ENCODE results near the gene RNF31.
A peak's percentile ranks its signal among the peaks of the same experiment; 100 is the strongest.

The RNF31 gene

GRCh38 chr14:24195186-24196070 lies 48.1 kb downstream of the RNF31 start, which contains the start of gene TM9SF1:
TM9SF1 (minus strand) TSS chr14:24195441; CDS start chr14:24195019, 422 bp downstream.
- Histone ChIP-seq H3K4me1 (ENCODE audit: low read length) (peaks cover 15% of the 10 kb centered on the region), H2AFZ (ENCODE audit: low read depth, low read length) (peak within 1 kb of the TSS; percentile 77), H3K9ac (ENCODE audit: low read length) (peak within 1 kb of the TSS; percentile 93), H3K79me2 (ENCODE audit: low read length) (peaks cover 50% of the 10 kb centered on the region), H3K4me2 (ENCODE audit: low read length) (peak within 1 kb of the TSS; percentile 91), H3K4me3 (ENCODE audit: low read length) (peak within 1 kb of the TSS; percentile 96), H4K20me1 (ENCODE audit: insufficient read depth, low read length) (no peaks in the 10 kb centered on the region), H3K27ac (ENCODE audit: low read length) (peak within 1 kb of the TSS; percentile 87), H3K27me3 (ENCODE audit: low read depth, low read length) (no peaks in the 10 kb centered on the region), H3K9me3 (ENCODE audit: insufficient read depth, low read length) (no peaks in the 10 kb centered on the region), H3K36me3 (replicated peaks; ENCODE audit: low read depth, low read length) (peaks cover 27% of the 10 kb centered on the region)
- TF ChIP-seq EZH2phosphoT487 (IDR thresholded peaks at IDR 0.05; ENCODE audit: low read depth): no peak
- TF ChIP-seq CTCF (IDR thresholded peaks at IDR 0.05; ENCODE audit: low read depth, low read length): no peak

DNA sequence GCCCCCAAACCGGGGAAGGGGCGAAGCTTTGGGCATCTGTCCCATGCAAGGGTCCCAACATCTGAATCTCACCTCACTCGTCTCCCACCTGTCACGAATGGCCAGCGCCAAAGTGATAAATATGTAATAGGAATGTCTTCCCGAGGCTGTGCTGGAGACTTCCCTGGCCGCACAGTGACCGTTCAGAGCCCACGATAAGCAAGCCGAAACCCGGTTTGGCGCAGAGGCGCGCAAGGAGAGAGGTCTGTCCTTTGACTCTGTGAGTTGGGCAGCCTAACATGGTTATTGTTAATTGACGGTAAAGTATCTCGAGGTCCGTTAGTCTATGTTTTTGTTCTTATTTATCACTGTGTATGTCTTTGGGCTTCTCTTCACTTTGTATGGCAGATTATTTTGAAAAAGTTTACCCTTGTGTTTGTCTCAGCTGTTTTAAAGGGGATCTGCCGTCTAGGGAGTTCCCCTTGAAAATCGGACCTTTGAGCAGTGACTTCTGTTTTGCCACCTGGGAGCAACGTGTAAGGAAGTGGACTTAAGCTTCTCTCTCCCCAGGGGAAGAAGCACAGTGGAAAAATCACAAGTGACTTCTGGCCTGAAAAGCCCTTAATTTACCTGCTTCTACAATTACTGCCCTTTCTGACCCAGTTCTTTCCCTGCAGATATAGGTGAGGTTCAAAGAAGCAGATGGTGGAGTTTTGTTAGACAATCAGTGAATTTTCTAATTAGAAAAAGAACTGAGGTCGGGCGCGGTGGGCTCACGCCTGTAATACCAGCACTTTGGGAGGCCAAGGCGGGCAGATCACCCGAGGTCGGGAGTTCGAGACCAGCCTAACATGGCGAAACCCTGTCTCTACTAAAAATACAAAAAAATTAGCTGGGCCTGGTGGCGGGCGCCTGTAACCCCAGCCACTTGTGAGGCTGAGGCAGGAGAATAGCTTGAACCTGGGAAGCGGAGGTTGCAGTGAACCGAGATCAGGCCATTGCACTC lies 49.1 kb downstream of the RNF31 start:
- peak overlapping the region; percentile 96 for H3K4me3 ChIP-seq (ENCODE audit: low read length)
- peaks cover 25% of the 10 kb centered on the region for H3K36me3 ChIP-seq (replicated peaks; ENCODE audit: low read depth, low read length)
- TF ChIP-seq CTCF (IDR thresholded peaks at IDR 0.05; ENCODE audit: low read depth, low read length): no peak
- no peak for TF ChIP-seq EZH2phosphoT487 (IDR thresholded peaks at IDR 0.05; ENCODE audit: low read depth)
- H2AFZ ChIP-seq (ENCODE audit: low read depth, low read length): 0 out of 2 replicates have a peak overlapping the region, but pooled peaks have one; percentile 19
- H3K79me2 ChIP-seq (ENCODE audit: low read length): peaks cover 50% of the 10 kb centered on the region
- H3K27me3 ChIP-seq (ENCODE audit: low read depth, low read length): no peaks in the 10 kb centered on the region
- no peaks in the 10 kb centered on the region for H4K20me1 ChIP-seq (ENCODE audit: insufficient read depth, low read length)
- H3K4me2 ChIP-seq (ENCODE audit: low read length): peak overlapping the region; percentile 91
- peak overlapping the region; percentile 93 for H3K9ac ChIP-seq (ENCODE audit: low read length)
- H3K4me1 ChIP-seq (ENCODE audit: low read length): peaks cover 15% of the 10 kb centered on the region
- H3K27ac ChIP-seq (ENCODE audit: low read length): peak overlapping the region; percentile 87
- no peaks in the 10 kb centered on the region for H3K9me3 ChIP-seq (ENCODE audit: insufficient read depth, low read length)

DNA sequence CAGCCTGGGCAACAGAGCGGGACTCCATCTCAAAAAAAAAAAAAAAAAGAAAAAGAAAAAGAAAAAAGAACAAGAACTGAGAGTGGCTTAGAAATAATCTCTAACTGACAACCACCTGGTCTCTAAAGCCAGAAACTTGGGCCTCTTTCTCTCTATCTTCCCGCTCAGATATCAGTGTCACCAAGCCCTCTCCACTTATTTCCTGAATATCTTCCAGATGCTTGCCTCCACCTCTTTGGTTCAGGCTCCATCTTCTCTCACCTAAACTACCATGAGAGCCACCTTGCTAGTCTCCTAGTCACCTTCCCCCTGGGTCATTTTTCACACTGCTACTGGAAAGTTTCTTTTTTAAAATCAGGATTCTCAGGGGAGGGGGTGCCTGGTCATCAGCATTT lies 49.8 kb downstream of the RNF31 start:
- peaks cover 48% of the 10 kb centered on the region for H3K79me2 ChIP-seq (ENCODE audit: low read length)
- H2AFZ ChIP-seq (ENCODE audit: low read depth, low read length): no peak overlapping the region
- H3K27me3 ChIP-seq (ENCODE audit: low read depth, low read length): no peaks in the 10 kb centered on the region
- peaks cover 15% of the 10 kb centered on the region for H3K4me1 ChIP-seq (ENCODE audit: low read length)
- TF ChIP-seq EZH2phosphoT487 (IDR thresholded peaks at IDR 0.05; ENCODE audit: low read depth) (no peak), CTCF (IDR thresholded peaks at IDR 0.05; ENCODE audit: low read depth, low read length) (no peak)
- H3K9ac ChIP-seq (ENCODE audit: low read length): peak overlapping the region; percentile 93
- no peaks in the 10 kb centered on the region for H3K9me3 ChIP-seq (ENCODE audit: insufficient read depth, low read length)
- peak overlapping the region; percentile 96 for H3K4me3 ChIP-seq (ENCODE audit: low read length)
- H3K4me2 ChIP-seq (ENCODE audit: low read length): peak overlapping the region; percentile 91
- peak overlapping the region; percentile 87; the same call in 1 of the 2 replicates for H3K27ac ChIP-seq (ENCODE audit: low read length)
- no peaks in the 10 kb centered on the region for H4K20me1 ChIP-seq (ENCODE audit: insufficient read depth, low read length)
- peaks cover 26% of the 10 kb centered on the region for H3K36me3 ChIP-seq (replicated peaks; ENCODE audit: low read depth, low read length)

Data from OCI-LY3 (cell line).